HepG2 (cell line): ENCODE data around the gene LIN28B. TPM values are rescaled to one million over a fixed set of nuclear protein-coding genes. Genes with fewer than 3 reads are reported as not detected.

Experiments used
- CHD2 ChIP-seq: IDR thresholded peaks from 2 replicates; pipeline ENCODE4 v1.6.1; 2011; ENCODE audit warnings: low read depth, low read length, improper control_type of control experiment
- E2F5 ChIP-seq: sonication (generic); formaldehyde crosslinking; conservative IDR thresholded peaks from 2 replicates; pipeline ENCODE4 v1.4.0; 2020; ENCODE audit warnings: missing genetic modification reagents
- FOXP1 ChIP-seq, 2 experiments: fragments of 450-650 bp in 1 of 2; IDR thresholded peaks; 2 replicates each; pipeline ENCODE4 v1.6.1; 2017 to 2018; ENCODE audit warnings: antibody characterized with exemption in 1 of 2
- GLI4 ChIP-seq: sonication (generic); formaldehyde crosslinking; IDR thresholded peaks from 2 replicates; pipeline ENCODE4 v1.5.1; 2020; ENCODE audit warnings: missing genetic modification reagents, mild to moderate bottlenecking, moderate library complexity, borderline replicate concordance
- HOXA5 ChIP-seq: sonication (generic); formaldehyde crosslinking; IDR thresholded peaks from 2 replicates; pipeline ENCODE4 v1.4.0; 2020; ENCODE audit warnings: missing genetic modification reagents
- MIER2 ChIP-seq: IDR thresholded peaks from 2 replicates; pipeline ENCODE4 v1.6.1; 2016; ENCODE audit warnings: missing biosample characterization, missing genetic modification reagents
- MNT ChIP-seq: fragments of 450-650 bp; IDR thresholded peaks from 2 replicates; pipeline ENCODE4 v1.6.1; 2016
- NFYB ChIP-seq: sonication (generic); formaldehyde crosslinking; IDR thresholded peaks from 2 replicates; pipeline ENCODE4 v1.4.0; 2020; ENCODE audit warnings: missing genetic modification reagents
- NR2F1 ChIP-seq, 2 experiments: fragments of 450-650 bp in 1 of 2; formaldehyde crosslinking in 1 of 2; IDR thresholded peaks; 2 replicates each; pipeline versions ENCODE4 v1.5.0 to v1.6.1; 2016 to 2020; ENCODE audit warnings: mild to moderate bottlenecking in 1 of 2, missing compliant biosample characterization in 1 of 2, missing genetic modification reagents in 1 of 2, moderate library complexity in 1 of 2
- NR2F2 ChIP-seq: IDR thresholded peaks from 2 replicates; pipeline ENCODE4 v1.6.1; 2012; ENCODE audit warnings: low read depth, inconsistent platforms, borderline replicate concordance
- NR2F6 ChIP-seq, 2 experiments: IDR thresholded peaks; 2 replicates each; pipeline ENCODE4 v1.6.1; 2016; ENCODE audit warnings: antibody characterized with exemption in 1 of 2, mild to moderate bottlenecking in 1 of 2
- NR3C1 ChIP-seq: sonication (generic); formaldehyde crosslinking; IDR thresholded peaks from 2 replicates; pipeline ENCODE4 v1.4.0; 2020; ENCODE audit warnings: missing genetic modification reagents
- ONECUT2 ChIP-seq: sonication (generic); formaldehyde crosslinking; IDR thresholded peaks from 2 replicates; pipeline ENCODE4 v1.4.0; 2020; ENCODE audit warnings: missing genetic modification reagents
- RNF2 ChIP-seq: fragments of 450-650 bp; conservative IDR thresholded peaks from 2 replicates; pipeline ENCODE4 v1.6.1; 2016; ENCODE audit warnings: low read depth
- SP1 ChIP-seq, 2 experiments: fragments of 450-650 bp in 1 of 2; sonication (generic) in 1 of 2; formaldehyde crosslinking in 1 of 2; IDR thresholded peaks; 2 replicates each; pipeline versions ENCODE4 v1.4.0 to v1.6.1; 2016 to 2020; ENCODE audit warnings: missing genetic modification reagents in 1 of 2
- TARDBP ChIP-seq: sonication (generic); formaldehyde crosslinking; IDR thresholded peaks from 2 replicates; pipeline ENCODE4 v1.8.0; 2022; ENCODE audit warnings: mild to moderate bottlenecking, missing genetic modification reagents
- ZBTB43 ChIP-seq: sonication (generic); formaldehyde crosslinking; conservative IDR thresholded peaks from 2 replicates; pipeline ENCODE4 v1.4.0; 2020; ENCODE audit warnings: missing genetic modification reagents
- ZNF232 ChIP-seq: sonication (generic); formaldehyde crosslinking; IDR thresholded peaks from 2 replicates; pipeline ENCODE4 v1.4.0; 2020; ENCODE audit warnings: missing genetic modification reagents, borderline replicate concordance
- ZNF775 ChIP-seq: sonication (generic); formaldehyde crosslinking; IDR thresholded peaks from 2 replicates; pipeline ENCODE4 v1.4.0; 2020; ENCODE audit warnings: missing genetic modification reagents, mild to moderate bottlenecking, moderate library complexity, borderline replicate concordance
- polyA plus RNA-seq, 8 experiments: library from polyadenylated mRNA; depleted of rRNA in 3 of 8; stranded (reverse) in 7 of 8; unstranded in 1 of 8; fragments of >200 nt; fragmentation: Illumina TruSeq in 4 of 8; extraction: Trizol in 4 of 8; gene quantifications; 2 replicates each; pipeline versions ENCODE4 v1.2.1 to v1.2.3, GENCODE V29; 2011 to 2016; ENCODE audit warnings: low read depth in 4 of 8, missing spikeins in 1 of 8, mixed read lengths in 1 of 8; ENCODE audit not compliant: insufficient read depth in 1 of 8
- total RNA-seq, 5 experiments: library from RNA; depleted of rRNA; stranded (reverse); fragments of >200 nt; fragmentation: Illumina TruSeq; extraction: Trizol; gene quantifications; 2 replicates each; pipeline ENCODE4 v1.2.3, GENCODE V29; 2016; ENCODE audit warnings: low read depth in 1 of 5
- TF ChIP-seq, protein P1 (sequence below): IDR thresholded peaks from 2 replicates; pipeline ENCODE4 v1.6.1; 2016; ENCODE audit warnings: mild to moderate bottlenecking, missing biosample characterization, missing genetic modification reagents
- TF ChIP-seq, protein P2 (sequence below): IDR thresholded peaks from 2 replicates; pipeline ENCODE4 v1.6.1; 2012; ENCODE audit warnings: inconsistent platforms
- TF ChIP-seq, protein P3 (sequence below): sonication (generic); formaldehyde crosslinking; IDR thresholded peaks from 2 replicates; pipeline ENCODE4 v1.9.0; 2022; ENCODE audit warnings: missing genetic modification reagents, mild to moderate bottlenecking, borderline replicate concordance

LIN28B gene
- total and polyA plus RNA-seq, 2 of the 13 experiments (the other 11 are each of a cell fraction or from before 2014, with no cell fraction given): 14.5 to 56.8 TPM

GRCh38 chr6:104940893-104941728 lies 15.8 kb upstream of the LIN28B start (continued):
- no peak for TF ChIP-seq MNT
- peak; percentile 71; the same call in 1 of the 2 replicates for TF ChIP-seq MIER2
- TF ChIP-seq, protein P1, sequence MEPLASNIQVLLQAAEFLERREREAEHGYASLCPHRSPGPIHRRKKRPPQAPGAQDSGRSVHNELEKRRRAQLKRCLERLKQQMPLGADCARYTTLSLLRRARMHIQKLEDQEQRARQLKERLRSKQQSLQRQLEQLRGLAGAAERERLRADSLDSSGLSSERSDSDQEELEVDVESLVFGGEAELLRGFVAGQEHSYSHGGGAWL (CRISPR knock-in tag): peak; percentile 92
- TF ChIP-seq ZNF775: no peak
- TF ChIP-seq HOXA5 (CRISPR knock-in tag): peak; percentile 77; the same call in 1 of the 2 replicates
- TF ChIP-seq GLI4: no peak; the same call in 1 of the 2 replicates
- no peak for TF ChIP-seq CHD2
- no peak for TF ChIP-seq NR2F2
- no peak for TF ChIP-seq FOXP1 (IDR thresholded peaks at IDR 0.05)
- TF ChIP-seq FOXP1 (CRISPR knock-in tag; IDR thresholded peaks at IDR 0.05): no peak
- TF ChIP-seq E2F5 (CRISPR knock-in tag): 0 out of 2 replicates have a peak, but pooled peaks have one; percentile 32
- no peak for TF ChIP-seq NR2F1 (CRISPR knock-in tag; IDR thresholded peaks at IDR 0.05)
- peak; percentile 98 for TF ChIP-seq RNF2
- no peak for TF ChIP-seq SP1 (IDR thresholded peaks at IDR 0.05)
- peak; percentile 40; the same call in 1 of the 2 replicates for TF ChIP-seq SP1 (CRISPR knock-in tag; IDR thresholded peaks at IDR 0.05)
- TF ChIP-seq ONECUT2 (CRISPR knock-in tag): peak; percentile 37; the same call in 1 of the 2 replicates
- TF ChIP-seq NFYB (CRISPR knock-in tag): peak; percentile 44
- TF ChIP-seq ZBTB43 (CRISPR knock-in tag): peak; percentile 75; the same call in 1 of the 2 replicates
- TF ChIP-seq, protein P2, sequence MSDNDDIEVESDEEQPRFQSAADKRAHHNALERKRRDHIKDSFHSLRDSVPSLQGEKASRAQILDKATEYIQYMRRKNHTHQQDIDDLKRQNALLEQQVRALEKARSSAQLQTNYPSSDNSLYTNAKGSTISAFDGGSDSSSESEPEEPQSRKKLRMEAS: peak; percentile 93
- TF ChIP-seq TARDBP (CRISPR knock-in tag): 0 out of 2 replicates have a peak, but pooled peaks have one; percentile 16
- peak; percentile 88; the same call in 1 of the 2 replicates for TF ChIP-seq ZNF232 (CRISPR knock-in tag)
- TF ChIP-seq NR2F6 (IDR thresholded peaks at IDR 0.05): no peak
- no peak for TF ChIP-seq NR2F6 (CRISPR knock-in tag; IDR thresholded peaks at IDR 0.05)
- no peak for TF ChIP-seq NR3C1 (CRISPR knock-in tag)
- TF ChIP-seq, protein P3, sequence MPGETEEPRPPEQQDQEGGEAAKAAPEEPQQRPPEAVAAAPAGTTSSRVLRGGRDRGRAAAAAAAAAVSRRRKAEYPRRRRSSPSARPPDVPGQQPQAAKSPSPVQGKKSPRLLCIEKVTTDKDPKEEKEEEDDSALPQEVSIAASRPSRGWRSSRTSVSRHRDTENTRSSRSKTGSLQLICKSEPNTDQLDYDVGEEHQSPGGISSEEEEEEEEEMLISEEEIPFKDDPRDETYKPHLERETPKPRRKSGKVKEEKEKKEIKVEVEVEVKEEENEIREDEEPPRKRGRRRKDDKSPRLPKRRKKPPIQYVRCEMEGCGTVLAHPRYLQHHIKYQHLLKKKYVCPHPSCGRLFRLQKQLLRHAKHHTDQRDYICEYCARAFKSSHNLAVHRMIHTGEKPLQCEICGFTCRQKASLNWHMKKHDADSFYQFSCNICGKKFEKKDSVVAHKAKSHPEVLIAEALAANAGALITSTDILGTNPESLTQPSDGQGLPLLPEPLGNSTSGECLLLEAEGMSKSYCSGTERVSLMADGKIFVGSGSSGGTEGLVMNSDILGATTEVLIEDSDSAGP (CRISPR knock-in tag): peak; percentile 72
